ENCODE results near the gene TBC1D17.

Gene TBC1D17

DNA sequence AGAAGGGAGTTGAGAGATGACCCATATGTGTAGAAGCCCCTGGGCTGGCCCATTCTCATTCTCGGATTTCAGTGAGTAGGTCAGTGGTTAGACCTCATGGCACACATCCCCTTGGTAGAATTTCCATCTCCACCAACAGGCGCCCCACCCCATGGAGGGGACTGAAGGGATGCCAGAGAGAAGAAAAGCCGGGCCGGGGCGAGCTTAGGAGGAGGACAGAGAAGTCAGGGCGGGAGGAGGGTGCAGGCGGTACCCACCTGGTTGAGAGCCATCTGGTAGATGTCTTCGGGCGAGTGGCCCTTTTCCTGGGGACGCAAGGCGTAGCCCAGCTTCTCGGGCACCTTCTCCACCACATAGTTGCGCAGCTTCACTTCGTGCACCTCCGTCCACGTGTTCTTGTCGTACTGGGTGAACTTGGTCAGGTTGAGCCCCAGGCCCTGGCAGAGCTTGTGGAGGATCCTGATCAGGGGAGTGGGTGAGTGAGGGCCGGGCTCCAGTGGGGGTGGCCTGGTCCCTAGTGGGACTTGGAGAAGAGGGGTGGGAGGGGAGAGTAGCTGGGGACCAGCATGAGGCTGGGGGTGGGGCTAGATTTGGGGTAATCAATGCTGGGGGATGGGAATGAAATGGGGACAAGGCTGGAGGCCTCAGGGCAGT, 16.6 kb downstream of the TBC1D17 start:
- DNase-seq (ENCODE audit: low spot score), result no peak

DNA sequence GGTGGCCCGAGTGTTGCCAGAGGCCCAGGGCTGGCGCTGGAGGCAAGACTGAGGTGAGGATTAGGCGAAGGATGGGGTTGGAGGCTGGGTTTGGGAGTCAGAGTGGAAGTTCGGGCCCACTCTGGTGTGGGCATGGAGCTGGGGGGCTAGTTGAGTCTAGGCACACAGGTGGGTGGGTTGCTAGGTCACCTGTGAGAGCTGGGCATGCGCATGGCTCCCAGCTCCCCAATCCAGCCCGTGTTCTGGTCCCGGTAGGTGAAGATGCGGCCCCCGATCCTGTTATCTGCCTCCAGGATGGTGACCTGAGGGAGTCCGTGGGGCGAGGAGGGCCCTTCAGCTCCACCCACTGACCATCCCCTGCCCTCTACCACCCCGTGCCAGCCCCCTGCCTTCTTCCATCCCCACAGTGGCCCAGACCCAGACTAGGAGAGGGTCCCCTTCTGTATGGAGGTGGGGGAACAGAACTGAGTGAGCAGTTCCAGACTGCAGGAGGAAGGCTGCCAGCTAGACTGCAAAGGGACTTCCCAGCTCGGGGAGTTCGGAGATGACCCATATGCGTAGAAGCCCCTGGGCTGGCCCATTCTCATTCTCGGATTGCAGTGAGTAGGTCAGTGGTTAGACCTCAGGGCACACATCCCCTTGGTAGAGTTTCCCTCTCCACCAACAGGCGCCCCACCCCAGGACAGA, 17.5 kb downstream of the TBC1D17 start:
- DNase-seq (ENCODE audit: low spot score), result no peak

DNA sequence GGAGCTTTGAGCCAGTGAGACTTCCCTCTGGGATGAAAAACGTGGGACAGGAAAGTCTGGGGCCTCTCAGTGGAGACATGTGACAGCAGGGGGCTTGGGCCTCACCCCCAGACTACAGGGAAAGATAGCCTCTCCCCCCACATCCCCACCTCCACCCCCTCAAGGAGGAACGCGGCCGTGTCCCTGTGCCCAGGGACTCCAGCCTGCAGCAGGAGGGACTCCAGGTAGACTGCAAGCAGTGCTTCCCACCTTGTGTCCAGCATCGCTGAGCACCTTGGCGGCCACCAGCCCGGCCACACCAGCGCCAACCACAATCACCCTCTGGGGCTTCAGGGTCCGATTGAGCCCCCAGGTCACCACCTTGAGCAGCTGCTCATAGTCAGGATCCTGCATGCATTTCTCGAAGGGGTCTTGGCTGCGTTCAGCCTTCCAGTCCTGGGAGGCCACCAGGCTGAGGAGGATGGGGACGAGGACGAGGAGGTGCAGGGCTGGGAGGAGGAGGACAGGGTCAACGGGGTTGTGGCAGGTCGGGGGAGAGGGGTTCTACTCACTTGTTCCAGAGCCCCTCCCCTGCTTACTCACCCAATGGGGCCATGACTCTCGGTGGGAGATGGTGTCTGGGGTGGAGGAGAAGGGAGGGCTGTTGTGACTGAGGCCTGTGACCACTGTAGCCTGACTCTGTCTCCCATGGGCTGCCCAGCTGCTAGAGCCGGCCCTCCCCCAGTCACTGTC, 18.2 kb downstream of the TBC1D17 start:
- DNase-seq (ENCODE audit: low spot score), result no peak

DNA sequence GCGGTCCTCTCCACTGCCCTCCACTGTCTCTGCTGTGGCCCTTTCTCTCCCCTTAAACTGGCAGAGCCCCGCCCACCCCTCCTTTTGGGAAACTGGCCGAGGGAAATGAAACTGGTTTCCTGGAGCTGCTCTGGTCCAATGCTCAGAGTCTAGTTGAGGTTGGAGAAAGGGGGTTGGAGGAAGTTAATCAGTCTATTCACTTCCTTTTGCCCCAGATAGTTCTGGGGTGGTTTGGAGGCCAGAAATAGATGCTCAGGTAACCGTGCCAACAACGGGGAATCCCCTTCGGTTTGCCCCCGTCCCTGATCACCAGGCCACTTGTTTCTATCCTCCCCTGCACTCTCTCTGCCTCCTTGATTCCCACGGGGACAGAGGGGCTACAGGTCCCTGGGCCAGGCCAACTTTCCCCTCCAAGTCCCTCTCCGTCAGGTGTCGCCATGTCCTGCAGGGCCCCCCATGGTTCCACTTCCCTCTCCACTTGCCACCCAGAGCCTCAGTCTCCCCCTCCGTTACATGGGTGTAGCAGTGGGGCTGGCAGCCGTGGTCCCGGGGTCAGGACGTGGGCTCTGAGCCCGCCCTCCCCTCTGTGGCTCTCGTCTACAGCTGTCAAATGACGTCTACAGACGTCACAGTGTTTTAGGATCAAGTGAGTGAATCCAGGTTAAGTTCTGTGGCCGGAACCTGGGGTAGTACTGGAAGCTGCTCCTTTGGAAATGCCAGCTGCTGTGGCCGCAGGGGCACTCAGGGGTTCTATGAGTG, 19.5 kb downstream of the TBC1D17 start, which contains the start of gene IL4I1:
IL4I1 (minus strand) TSS at position 25 of the 759 bp plus-strand sequence. CDS start 727 bp downstream, outside the sequence.
- no peak for DNase-seq (ENCODE audit: low spot score)

DNA sequence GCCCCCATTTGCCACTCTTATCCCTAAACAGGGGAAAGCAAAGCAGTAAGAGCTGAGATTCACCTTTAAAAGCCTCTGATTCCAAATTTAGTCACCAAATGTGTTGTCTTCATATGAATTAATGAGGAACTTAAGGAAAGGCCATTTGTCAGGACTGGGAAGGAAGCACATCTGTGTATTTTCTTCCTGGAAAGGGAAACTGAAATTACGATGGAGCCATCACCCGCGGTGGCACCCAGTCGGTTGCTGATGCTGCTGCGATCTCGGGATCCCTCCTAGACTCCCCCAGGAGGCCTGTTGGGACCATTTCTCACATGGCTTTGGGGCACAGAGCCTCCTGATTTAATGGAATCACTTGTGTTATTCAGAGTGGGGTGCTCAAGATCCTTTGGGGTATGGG, 26.6 kb downstream of the TBC1D17 start:
- DNase-seq (ENCODE audit: low spot score), result no peak

DNA sequence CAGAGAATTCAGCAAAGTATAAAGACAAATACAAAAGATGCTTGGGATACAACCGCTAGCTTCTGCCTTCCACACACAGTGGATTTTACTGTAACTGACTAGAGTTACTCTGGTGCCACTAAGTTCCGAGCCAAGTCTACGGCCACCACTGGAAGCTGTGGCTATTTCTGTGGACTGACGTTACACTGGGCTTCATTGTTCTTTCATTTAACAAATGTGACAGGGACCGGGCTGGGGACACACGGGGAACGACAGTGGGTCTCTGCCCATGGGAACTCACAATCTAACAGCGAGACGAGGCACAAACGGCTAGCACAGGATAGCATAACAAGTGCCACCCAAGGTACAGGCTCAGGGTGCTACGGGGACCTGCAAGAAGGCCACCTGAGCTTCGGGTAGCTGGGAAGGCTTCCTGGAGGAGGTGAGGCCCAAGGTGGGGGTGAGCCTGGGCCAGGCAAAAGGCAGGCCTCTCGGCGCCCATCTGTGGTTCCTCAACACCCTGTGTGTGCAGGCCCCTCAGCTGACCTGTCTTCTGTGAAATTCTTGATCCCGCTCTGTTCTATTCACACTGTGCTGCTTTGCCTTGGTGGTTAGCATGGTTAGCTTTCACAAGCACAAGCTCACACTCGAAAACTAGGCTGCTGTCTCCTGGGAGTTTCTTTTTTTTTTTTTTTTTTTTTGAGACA, 29.5 kb downstream of the TBC1D17 start:
- DNase-seq (ENCODE audit: low spot score), result peak; percentile 61

DNA sequence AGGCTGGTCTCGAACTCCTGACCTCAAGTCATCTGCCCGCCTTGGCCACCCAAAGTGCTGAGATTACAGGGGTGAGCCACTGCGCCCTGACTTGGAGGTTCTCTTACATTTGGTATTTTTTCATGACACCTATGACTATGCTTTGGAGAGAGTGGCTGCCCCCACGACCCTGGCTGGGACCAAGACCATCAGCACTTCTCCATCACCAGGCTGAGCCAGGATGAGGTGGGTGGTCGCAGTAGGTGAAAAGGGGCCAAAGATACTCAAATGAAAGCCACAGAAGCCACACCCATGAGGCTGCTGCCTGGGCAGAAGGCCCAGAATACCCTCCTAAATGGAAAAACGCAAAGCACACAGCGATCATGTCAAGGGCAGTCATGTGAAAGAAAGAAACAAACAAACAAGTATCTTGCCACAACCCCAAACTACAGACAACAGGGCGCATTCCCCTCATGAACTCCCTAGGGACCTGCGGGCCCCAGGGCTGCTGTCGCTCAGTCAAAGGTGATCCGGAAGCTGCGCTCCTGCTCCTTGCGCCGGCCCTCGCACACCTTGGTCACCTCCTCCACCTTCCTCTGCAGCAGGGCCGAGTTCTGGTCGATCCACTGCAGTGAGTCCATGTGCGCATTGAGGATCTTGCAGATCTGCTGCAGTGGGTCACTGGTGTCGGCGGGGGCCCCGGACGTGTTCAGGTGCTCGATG, 30.4 kb downstream of the TBC1D17 start:
- DNase-seq (ENCODE audit: low spot score), result no peak

DNA sequence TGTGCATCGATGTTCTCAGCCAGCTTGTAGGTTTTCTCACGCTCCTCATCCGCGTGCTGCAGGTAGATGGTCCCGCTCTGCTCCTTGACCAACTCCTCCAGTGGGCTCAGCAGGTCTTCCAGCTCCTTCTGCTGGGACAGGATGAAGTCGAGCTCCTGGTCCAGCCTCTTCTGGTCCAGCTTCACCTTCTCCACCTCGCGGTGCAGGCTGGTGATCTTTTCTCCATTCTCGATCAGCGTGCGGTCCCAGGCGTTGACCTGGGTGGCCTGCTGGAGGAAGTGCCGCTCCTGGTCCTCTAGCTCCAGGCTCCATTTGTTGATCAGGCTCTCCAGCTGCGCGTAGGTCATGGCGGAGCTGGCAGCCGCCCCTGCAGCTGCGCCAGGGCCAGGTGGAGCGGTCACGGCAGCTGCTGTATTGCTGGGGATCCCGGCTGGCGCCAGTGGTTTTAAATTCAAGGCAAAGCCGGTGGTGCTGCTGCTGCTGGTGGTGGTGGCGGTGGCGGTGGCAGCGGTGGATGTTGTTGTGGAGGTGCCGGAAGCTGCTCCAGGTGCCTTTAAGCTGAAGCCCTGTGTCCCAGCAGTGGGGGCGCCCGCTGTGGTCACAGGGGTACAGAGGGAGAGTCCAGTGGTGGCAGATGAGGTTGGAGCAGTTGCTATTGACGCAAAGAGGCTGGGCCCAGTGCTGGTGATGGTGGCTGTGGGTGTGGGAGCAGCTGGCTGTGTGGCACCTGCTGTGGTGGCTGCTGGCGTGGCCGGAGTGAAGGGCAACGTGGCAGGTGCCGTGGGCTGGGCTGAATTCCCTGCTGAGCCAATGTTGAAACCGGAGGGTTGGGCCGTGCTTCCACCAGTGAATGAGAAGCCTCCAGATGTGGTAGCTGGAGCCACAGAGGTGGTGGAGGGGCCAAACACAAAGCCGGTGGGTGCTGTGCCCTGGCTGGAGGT, 31.2 kb downstream of the TBC1D17 start:
- DNase-seq (ENCODE audit: low spot score), result no peak

DNA sequence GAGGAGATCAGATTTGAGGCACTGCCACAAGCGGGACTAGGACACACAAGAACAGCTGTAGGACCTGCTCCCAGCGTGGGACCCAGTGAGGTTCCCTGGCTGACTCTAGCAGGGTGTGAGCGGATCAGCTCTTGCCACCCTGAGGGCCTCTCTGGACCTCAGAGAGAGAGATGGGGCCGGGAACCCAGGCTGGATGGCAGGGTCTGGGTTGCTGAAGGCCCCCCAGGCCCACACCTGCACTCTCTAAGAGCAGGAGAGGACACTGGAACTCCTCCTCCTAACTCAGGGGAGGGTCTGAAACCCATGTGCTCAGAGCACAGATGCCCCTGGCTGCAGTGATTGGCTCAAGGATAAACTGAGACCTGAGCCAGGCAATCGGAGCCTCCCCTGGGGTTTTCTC, 32.7 kb downstream of the TBC1D17 start:
- no peak for DNase-seq (ENCODE audit: low spot score)

DNA sequence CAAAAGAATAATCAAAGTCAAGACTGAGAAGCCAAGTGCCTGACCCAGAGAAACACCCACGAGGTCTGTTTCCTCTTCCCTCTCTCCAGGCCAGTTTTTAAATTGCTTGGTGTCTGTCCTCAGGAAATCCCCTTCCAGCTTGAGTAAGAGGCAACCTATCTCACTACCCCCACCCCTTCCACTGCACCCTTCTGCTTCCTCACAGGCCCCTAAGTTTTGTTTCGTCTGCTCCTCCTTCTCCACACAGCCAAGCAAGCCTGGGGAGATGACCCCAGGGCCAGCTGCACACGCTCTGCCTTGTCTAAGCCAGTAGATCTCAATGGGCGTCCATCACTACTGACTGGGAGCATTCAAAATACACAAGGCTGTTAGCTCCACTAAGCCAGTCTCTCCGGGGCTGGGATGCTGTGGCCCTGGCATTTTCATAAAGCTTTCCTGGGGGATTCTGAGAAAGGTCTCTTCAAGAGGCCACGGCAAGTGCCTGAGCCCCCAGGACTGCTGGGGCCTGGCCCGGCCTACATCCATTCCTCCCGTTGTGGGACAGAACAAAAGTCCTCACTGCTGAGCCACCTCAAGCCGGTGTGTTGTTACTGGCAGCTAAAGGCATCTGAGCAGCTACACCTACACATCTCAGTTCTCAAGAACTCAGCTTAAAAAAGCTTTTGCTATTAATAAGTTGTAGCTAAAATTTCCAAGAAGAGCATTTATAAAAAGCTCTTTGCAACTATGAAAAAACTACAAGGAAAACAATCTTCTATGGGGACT, 34.1 kb downstream of the TBC1D17 start:
- DNase-seq (ENCODE audit: low spot score), result peak; percentile 36

DNA sequence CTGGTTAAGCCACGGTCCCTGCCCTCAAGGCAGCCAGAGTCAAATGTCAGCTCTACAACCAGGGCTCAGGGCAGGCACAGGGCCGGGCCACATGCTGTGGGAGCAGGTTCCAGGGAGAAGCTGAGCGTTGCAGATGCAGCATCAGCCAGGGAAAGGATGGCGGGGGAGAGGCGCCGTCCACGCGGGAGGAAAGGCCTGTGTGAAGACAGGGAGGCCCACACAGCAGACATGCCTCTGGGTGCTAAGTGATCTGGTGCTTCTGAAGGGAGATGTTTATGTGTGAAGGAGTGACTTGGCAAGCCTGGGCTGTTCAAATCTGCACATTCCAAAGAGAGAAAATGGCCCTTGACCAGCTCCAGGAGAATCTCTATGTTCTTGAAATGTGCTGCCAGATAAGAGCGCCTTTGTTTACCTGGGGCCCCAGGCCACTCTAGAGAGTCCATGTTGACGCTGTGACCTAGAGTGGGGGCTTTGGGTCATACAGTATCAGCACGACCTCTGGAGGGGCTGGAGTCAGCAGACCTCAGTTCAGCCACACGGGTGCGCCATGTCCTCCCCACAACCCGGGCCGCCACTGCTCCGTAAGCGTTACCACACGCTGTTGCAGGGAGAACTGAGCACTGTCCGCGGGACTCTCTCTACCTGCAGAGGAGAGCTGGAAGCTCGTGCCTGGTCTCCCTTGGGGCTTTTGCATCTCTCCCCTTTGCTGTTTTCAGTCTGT, 35.6 kb downstream of the TBC1D17 start:
- no peak for DNase-seq (ENCODE audit: low spot score)

DNA sequence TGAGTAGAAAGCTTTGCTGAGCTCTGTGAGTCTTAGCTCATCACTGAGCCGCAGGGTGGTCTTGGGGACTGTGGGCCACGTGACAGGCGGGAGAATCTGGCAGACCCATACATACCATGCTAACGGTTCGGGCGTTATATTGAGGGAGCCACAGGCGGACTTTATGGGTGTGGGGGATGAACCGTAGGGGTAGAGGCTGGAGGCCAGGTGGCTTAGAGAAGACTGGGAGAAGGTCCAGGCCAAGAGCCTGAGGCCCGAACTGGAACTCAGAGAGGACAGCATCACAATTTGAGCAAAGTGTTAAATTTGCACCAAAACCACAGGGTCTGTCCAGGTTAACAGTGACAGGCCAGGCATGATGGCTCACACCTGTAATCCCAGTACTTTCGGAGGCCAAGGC, 36.2 kb downstream of the TBC1D17 start:
- no peak for DNase-seq (ENCODE audit: low spot score)

DNA sequence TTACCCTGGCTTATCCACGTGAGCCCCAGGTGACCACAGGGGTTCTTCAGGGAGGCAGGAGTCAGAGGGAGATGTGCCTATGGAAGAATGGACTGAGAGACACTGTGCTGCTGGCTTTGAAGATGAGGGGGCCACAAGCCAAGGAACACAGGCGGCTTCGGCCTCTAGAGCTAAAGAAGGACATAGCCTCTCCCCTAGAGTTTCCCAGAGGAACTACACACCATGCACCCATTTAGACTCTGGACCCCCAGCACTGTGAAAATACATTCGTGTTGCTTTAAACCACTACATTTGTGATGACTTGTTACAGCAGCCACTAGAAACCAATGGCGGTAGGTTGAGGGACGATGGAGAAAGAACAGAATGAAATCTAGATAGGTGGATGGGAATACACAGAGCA, 37.8 kb downstream of the TBC1D17 start:
- no peak for DNase-seq (ENCODE audit: low spot score)

DNA sequence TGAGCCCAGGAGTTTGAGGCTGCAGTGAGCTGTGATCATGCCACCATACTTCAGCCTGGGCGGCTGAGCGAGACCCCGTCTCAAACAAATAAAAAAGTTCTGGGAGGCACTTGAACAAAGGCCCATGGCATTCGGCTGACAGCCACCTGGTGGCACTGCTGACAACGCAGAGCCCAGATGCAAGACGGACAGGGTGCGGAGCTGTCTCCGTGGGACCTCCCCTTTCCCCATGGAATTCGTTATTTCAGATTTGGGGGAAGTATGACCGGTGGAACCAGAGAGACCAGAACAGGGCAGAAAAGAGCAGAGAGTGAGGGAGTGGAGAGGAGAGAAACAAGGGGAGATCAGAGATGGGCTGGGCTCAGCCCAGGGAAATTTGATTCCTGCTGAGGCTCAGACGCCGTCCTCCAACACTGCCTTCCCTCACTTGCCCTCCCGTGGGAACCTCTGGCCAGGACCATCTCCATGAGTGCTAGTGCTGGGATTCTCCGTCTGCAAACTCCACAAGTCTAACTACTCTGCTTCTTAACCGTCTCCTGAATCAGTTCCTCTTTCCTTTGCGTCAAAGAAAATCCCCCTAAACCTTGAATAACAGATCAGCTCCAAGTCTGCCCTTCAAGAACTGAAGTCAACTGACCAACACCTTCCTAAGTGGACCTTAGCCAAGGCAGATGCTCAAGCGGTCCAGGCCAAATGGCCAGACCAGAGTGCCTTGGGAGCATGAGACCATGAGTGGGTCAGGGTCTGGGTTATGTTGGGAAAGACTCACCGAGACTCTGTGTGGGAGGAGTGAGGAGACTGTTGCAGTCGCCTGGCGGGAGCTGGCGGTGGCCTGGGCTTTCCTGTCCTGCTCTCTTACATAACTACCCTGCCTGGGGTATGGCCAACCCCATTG, 39.6 kb downstream of the TBC1D17 start:
- no peak for DNase-seq (ENCODE audit: low spot score)

DNA sequence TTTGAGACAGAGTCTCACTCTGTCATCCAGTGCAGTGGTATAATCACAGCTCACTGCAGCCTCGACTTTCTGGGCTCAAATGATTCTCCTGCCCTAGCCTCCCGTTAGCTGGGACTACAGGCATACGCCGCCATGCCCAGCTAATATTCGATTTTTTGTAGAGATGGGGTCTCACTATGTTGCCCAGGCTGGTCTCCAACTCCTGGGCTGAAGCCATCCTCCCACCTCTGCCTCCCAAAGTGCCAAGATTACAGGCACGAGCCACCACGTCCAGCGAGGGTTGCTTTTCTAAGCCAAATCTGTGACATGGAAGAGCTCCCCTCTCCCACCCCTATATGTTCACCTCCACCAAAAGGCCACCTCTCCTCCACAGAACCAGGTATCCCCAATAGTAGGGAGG, 40.6 kb downstream of the TBC1D17 start:
- no peak for DNase-seq (ENCODE audit: low spot score)

DNA sequence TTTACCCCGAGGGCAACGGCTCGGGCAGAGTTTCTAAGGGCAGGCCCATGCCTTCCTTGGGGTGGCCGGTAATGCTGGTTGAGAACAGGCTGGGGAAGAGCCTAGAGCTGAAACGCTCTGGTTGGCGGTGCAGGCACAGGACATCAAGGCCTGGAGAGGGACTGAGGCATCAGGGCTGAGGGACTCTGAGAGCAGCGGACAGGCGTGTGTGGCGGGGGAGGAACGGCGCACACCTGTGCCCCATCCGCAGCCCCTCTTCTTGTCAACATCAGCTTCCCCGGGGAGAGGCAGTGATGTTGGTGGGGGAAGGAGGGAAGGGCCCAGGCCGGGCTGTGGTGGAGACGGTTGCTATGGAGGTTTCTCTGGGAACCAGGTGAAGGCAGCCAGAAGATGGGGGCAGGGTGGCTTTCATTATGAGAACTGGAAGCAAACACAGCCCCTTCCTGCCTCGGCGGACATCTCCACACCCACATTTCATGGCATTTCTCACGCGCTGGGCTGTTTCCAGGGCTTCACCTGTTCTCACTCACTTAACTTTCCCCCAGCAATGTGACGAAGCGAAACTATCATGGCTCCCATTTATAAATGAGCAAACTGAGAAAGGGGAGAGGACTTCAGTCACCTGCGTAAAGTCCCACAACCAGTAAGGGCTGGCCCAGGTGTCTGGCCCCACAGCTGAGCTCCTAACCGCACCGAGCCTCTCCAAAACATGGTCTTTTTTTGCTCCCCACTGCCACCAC, 43.3 kb downstream of the TBC1D17 start:
- no peak for DNase-seq (ENCODE audit: low spot score)

Measured in putamen (tissue), 1 donor.